ENCODE measurements around the gene STARD3.

STARD3 gene

DNA sequence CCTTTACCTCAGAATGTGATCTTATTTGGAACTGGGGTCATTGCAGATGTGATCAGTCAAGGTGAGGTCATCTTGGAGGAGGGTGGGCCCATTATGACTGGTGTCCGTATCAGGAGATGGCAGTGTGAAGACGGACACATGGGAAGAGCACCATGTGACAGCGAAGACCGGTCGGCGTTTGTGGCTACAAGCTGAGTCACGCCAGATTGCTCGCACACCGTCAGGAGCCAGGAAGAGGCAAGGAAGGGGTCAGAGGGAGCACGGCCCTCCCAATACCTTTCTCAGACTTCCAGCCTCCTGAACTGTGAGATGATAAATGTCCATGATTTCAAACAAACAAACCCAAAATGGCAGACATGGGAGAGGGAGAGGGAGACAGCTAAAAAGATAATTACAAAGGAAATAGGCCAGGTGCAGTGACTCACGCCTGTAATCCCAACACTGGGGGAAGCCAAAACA is 13.2 kb downstream of the STARD3 start:
- no peak for DNase-seq (ENCODE audit: low spot score)
- no peak overlapping the region for H3K27ac ChIP-seq
- no peak overlapping the region for H3K4me3 ChIP-seq
- TF ChIP-seq, protein P1, sequence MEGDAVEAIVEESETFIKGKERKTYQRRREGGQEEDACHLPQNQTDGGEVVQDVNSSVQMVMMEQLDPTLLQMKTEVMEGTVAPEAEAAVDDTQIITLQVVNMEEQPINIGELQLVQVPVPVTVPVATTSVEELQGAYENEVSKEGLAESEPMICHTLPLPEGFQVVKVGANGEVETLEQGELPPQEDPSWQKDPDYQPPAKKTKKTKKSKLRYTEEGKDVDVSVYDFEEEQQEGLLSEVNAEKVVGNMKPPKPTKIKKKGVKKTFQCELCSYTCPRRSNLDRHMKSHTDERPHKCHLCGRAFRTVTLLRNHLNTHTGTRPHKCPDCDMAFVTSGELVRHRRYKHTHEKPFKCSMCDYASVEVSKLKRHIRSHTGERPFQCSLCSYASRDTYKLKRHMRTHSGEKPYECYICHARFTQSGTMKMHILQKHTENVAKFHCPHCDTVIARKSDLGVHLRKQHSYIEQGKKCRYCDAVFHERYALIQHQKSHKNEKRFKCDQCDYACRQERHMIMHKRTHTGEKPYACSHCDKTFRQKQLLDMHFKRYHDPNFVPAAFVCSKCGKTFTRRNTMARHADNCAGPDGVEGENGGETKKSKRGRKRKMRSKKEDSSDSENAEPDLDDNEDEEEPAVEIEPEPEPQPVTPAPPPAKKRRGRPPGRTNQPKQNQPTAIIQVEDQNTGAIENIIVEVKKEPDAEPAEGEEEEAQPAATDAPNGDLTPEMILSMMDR (IDR thresholded peaks at IDR 0.05): no peak

DNA sequence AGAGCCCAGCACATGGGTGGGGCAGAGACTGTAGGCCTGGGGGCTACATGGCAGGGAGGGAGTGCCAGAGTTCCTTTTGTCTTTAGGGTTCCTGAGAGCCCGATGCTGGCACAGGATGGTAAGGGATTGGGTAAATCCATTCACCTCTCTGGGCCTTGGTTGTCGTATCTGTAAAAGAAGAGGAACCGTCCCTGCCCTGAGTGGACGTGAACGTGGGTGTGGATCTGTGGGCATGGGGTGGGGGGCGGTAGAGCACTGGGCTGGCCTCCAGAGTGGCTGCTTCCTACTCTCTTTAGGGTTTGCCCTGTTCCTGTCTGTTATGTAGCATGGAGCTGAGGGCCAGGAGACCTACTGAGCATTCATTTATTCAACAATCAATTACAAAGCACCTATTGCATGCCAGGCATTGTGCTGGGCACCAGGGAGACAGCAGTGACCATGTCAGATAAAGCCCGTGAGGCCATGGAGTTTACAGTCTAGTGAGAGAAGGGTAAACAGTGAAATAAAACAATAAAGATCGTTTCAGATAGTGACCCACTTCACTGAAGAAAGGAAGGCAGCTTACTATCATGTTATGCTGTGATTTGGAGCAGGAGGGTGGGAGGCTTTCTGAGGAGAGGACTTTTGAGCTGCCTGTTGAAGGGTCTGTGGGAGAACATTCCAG is 15.1 kb downstream of the STARD3 start:
- TF ChIP-seq, protein P1 (IDR thresholded peaks at IDR 0.05): no peak
- peak overlapping the region in 1 of 2 donors; percentile 32 for H3K27ac ChIP-seq
- DNase-seq (ENCODE audit: low spot score): no peak
- H3K4me3 ChIP-seq: no peak overlapping the region

DNA sequence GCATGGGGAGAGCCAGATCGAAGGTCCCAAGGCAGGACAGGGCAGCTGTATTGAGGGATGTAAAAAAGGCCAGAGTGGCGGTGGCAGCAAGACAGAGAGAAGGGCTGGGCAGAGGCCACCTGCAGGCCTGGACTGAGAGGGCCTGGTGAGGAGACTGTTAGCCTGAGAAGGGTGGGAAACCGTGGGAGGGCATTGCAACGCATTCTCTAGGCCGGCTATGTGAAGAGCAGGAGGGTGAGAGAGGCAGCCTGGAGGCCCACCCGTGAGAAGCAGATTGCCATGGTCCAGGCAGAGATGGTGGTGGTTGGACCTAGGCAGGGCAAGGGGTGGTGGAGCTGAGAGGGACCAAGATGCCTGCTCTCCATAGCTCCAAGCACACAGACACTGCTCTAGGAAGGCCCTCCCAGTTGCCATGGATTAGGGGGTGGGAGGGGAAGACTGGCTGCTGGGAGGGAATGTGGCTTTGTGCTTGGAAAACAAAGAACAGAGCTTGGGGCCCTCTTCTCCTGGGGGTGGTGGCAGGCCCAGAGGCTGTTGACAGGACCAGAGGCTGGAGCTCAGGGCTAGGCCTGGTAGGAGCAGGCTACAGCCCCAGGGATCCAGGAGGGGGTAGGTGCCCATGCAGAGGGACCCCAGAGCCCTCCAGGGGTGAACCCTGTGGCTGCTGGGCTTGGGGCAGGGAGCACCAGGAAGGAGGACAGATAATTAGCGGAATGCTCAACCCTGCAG is 15.8 kb downstream of the STARD3 start:
- no peak for DNase-seq (ENCODE audit: low spot score)
- Histone ChIP-seq H3K27ac (peak overlapping the region in 1 of 2 donors; percentile 35), H3K4me3 (no peak overlapping the region)
- TF ChIP-seq, protein P1 (IDR thresholded peaks at IDR 0.05): no peak

DNA sequence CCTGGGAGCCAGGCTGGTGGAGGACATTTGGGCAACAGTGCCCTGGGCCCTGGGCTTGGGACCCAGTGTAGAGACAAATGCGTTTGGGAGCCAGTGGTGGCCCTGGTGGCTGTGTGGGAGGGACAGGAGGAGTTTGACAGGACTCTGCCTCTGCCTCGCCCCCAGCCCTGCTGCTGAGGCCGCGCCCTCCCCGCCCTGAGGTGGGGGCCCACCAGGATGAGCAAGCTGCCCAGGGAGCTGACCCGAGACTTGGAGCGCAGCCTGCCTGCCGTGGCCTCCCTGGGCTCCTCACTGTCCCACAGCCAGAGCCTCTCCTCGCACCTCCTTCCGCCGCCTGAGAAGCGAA is 16.3 kb downstream of the STARD3 start:
- no peak for DNase-seq (ENCODE audit: low spot score)
- TF ChIP-seq, protein P1 (IDR thresholded peaks at IDR 0.05): no peak
- Histone ChIP-seq H3K4me3 (no peak overlapping the region), H3K27ac (peak overlapping the region in 1 of 2 donors; percentile 35)

DNA sequence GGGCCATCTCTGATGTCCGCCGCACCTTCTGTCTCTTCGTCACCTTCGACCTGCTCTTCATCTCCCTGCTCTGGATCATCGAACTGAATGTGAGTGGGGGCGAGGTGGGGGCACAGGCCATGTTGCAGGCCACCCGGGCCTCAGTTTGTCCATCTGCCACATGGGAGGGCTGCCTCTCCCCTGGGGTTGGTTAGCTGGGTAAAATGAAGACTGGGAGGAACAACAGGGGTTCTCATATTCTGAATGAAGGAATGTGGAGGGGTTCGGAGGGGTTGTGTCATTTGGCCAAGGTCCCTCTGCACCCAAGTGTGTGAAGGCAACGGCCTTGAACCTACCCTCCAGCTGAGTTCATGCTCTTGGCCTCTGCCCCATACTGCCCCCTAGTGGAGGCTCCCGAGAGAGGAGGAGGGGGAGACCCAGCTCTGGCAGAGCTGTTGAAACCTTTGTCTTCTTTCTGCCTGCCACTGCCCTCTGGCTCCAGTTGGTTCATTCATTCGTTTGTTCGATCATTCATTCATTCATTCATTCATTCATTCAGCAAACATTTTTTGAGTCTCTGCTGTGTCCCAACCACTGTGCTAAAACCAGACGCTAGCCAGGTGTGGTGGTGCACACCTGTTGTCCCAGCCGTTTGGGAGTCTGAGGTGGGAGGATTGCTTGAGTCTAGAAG is 16.9 kb downstream of the STARD3 start:
- DNase-seq (ENCODE audit: low spot score): no peak
- TF ChIP-seq, protein P1 (IDR thresholded peaks at IDR 0.05): peak; percentile 64
- Histone ChIP-seq H3K27ac (peak overlapping the region in 1 of 2 donors; percentile 35), H3K4me3 (no peak overlapping the region)

DNA sequence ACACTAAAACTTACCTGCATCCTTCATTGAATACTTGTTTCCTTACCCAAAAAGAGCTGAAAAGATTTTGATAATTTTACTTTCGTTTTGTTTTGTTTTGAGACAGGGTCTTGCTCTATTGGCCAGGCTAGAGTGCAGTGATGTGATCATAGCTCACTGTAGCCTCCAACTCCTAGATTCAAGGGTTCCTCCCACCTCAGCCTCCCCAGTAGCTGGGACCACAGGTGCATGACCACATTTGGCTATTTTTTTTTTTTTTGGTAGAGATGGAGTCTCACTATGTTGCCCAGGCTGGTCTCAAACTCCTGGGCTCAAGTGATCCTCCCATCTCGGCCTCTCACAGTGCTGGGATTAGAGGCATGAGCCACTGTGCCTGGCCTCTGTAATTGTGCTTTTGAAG is 18.2 kb downstream of the STARD3 start:
- no peak for DNase-seq (ENCODE audit: low spot score)
- no peak overlapping the region for H3K4me3 ChIP-seq
- TF ChIP-seq, protein P1 (IDR thresholded peaks at IDR 0.05): no peak
- H3K27ac ChIP-seq: no peak overlapping the region
